ES-I3 (cell line): ENCODE results near the gene CD36.

Experiments used
- H3K36me3 ChIP-seq: 2 replicates; pipeline ENCODE4 v1.6.1; 2013; ENCODE audit warnings: mild to moderate bottlenecking, low read length, control low read depth, moderate library complexity; ENCODE audit not compliant: insufficient read depth
- H3K4me1 ChIP-seq: 2 replicates; pipeline ENCODE4 v1.6.1; 2013; ENCODE audit warnings: mild to moderate bottlenecking, control low read depth, low read length; ENCODE audit not compliant: insufficient read depth
- H3K9ac ChIP-seq: 2 replicates; pipeline ENCODE4 v1.6.1; 2013; ENCODE audit warnings: low read depth, mild to moderate bottlenecking, low read length, moderate library complexity
- H3K9me3 ChIP-seq: 2 replicates; pipeline ENCODE4 v1.6.1; 2013; ENCODE audit warnings: mild to moderate bottlenecking, low read length, moderate library complexity; ENCODE audit not compliant: control insufficient read depth, insufficient read depth

CD36 gene

DNA sequence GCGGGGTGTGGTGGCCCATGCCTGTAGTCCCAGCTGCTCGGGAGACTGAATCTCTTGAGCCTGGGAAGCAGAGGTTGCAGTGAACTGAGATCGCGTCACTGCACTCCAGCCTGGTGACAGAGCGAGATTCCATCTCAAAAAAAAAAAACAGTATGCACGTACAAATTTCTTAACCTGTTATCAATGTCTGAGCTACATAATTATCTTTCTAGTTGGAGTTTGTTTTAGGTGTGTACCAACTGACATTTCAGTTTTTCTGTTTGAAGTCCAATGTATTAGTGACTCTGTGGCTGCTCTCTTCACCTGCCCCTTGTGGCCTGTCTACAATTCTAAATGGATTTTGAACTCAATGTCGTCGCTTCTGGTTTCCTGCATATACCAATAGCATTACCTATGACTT, 40.3 kb downstream of the CD36 start:
- no peaks in the 10 kb centered on the region for H3K9me3 ChIP-seq
- H3K36me3 ChIP-seq: no peaks in the 10 kb centered on the region
- H3K4me1 ChIP-seq: no peaks in the 10 kb centered on the region
- H3K9ac ChIP-seq: no peak overlapping the region

DNA sequence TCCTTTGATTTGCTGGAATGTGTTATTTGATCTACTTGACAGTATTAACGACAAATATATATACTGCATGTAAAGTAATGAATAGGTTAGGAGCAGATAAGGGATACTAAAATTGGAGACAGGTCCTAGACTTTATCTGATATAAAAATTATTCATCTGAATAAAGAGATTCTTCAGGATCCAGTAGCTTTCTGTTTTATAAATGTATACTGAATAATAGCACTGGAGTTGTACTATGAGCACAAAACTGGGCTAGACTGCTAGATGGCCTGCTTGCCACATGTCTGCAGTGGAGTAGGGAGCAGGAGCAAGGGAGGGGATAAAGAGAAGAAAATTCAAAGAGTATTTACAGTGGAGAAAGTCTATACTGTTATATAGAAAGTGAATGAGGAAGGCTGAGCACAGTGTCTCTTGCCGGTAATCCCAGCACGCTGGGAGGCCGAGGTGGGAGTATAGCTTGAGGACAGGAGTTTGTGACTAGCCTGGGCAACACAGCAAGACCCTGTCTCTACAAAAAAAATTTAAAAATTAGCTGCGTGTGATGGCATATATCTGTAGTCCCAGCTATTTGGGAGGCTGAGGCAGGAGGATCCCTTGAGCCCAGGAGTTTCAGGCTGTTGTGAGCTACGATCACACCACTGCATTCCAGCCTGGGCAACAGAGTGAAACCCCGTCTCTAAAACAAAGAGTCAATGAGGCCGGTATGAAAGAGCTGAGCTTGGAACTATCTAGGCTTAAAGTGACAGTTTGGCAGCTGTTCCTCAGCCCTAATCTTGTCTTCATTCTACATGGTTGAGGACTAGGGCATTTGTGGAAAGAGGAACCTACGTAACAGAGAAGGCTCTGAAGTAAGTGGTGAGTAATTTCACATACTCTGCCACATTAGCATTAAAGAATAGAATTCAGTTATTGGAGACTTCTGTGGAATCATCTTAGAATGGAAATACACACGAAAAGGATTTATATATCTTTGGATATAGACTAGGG, 41.8 kb downstream of the CD36 start:
- Histone ChIP-seq H3K4me1 (no peaks in the 10 kb centered on the region), H3K9ac (no peak overlapping the region), H3K36me3 (no peaks in the 10 kb centered on the region), H3K9me3 (no peaks in the 10 kb centered on the region)

DNA sequence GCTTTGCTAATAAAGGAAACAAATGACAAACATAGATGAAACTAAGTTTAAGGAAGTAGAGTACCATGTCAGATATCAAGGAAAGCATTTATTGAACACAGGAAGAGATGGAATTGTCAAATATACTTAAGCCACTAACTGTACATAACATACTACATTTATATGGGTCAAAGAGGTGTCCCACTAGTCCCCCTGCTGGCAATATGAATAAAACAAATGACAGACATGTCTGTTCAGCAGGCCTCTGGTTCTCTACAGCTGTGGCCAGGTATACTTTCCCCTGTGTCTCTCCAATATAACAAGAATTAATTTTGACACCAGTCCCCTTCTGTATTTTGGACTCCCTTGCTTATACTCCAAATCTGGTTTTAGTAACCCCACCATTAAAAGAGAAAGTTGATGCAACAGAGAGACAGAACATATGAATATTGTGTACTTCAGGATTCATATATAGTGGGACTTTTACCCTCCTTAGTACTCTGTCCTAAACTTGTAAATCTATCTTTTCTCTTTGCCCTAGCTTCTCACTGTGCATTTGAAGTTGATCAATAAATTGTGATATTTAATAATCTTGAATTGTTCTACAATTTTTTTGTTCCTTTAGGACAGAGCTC, 42.9 kb downstream of the CD36 start:
- no peaks in the 10 kb centered on the region for H3K36me3 ChIP-seq
- H3K9me3 ChIP-seq: no peaks in the 10 kb centered on the region
- no peak overlapping the region for H3K9ac ChIP-seq
- H3K4me1 ChIP-seq: no peaks in the 10 kb centered on the region

DNA sequence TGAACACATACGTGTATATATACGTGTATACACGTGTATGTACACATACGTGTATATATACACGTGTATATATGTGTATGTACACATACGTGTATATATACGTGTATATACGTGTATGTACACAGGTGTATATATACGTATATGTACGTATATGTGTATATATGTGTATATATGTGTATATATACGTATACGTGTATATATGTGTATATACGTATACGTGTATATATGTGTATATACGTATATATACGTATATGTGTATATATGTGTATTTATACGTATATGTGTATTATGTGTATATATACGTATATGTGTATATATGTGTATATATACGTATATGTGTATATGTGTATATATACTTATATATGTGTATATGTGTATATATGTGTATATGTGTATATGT, 44.3 kb downstream of the CD36 start:
- H3K9ac ChIP-seq: no peak overlapping the region
- H3K36me3 ChIP-seq: no peaks in the 10 kb centered on the region
- H3K4me1 ChIP-seq: no peaks in the 10 kb centered on the region
- H3K9me3 ChIP-seq: no peaks in the 10 kb centered on the region

DNA sequence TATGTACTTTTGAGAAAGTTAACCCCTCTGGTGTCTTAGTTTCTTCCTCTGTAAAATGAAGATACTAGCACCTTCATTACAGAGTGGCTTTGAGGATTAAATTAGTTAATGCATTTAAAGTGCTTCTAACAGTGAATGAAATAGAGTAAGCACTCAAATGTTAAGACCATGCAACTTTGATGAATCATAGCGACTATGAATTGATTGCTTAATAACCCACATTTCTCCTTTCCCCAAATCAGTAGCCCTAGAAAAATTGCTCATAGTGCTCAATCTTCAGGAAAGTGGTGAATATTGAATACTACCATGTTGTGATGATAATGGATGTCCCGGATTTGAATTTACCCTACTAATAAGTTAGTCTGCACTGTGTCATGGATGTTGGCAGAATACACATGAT, 48.1 kb downstream of the CD36 start:
- H3K9ac ChIP-seq: no peak overlapping the region
- H3K9me3 ChIP-seq: no peaks in the 10 kb centered on the region
- no peaks in the 10 kb centered on the region for H3K4me1 ChIP-seq
- H3K36me3 ChIP-seq: no peaks in the 10 kb centered on the region

DNA sequence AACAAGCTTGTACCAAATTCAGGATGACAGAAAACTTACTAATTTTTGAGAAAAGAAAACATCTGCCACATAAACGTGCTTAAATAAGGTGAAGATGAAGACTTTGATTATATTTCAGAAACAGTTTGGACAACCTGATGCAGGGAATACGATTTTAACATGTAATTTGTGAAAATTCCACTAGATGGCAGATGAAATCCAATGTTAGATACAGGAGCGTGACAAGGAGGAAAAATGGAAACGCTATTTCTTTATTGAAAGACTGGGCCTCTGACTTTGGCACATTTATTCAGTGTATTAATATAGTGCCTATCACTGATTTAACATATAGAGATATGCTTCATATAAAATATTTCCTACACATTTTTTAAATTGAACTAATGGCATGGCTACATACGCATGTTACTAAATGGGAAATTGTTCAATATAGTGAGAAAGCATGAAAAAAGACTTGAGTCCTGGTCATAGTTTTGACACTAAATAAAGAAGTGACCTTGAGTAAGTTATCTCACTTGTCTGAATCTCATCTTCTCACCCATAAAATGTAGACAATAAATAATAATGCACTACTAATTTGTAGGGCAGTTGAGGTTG, 60.7 kb downstream of the CD36 start:
- no peaks in the 10 kb centered on the region for H3K9me3 ChIP-seq
- H3K4me1 ChIP-seq: peaks cover 6% of the 10 kb centered on the region; the same call in 1 of the 2 replicates
- no peak overlapping the region for H3K9ac ChIP-seq
- no peaks in the 10 kb centered on the region for H3K36me3 ChIP-seq

DNA sequence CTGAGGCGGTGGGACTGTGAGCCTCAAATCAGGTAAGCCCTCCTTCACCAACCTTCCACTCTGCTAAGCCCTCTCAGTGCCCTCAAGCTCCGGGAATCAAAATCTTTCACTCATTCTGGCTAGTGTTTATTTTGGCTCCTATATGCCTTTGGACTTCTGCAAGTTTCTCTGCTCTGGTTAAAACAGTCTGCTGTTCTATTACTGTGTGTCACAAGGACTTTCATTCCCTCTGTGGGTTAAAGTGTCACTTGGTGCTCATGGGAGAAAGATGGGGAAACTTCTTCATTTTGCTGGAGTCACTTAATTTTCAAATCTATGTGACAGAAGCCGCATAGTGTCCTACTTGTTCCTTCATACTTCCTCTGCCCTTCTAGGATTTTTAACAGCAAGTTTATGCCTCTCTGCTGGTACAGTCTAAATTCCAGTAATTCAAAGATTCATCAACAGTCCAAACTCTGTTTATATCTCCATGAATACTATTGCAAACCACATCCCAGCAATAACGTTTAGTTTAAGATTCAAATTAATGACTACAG, 61.3 kb downstream of the CD36 start:
- Histone ChIP-seq H3K9ac (no peak overlapping the region), H3K36me3 (no peaks in the 10 kb centered on the region), H3K9me3 (no peaks in the 10 kb centered on the region), H3K4me1 (peaks cover 6% of the 10 kb centered on the region; the same call in 1 of the 2 replicates)

DNA sequence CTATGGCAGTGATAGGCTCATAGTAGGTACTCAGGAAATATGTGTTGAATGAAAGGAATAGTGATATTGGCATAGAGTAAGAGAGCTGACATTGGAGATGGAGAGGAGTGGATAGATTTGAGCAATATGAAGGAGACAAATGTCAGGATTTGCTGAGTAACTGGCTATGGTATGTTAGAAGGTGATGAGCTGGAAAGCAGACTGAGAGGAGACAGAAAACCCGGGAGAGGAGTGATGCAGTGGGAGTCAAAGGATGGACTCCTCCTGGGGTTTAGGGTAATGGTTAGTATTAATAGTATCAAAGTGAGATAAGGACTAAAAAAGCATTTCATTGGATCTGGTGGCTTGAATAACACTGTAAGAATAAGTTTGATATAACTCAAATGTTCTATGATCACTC, 64.8 kb downstream of the CD36 start:
- Histone ChIP-seq H3K36me3 (no peaks in the 10 kb centered on the region), H3K9ac (no peak overlapping the region), H3K9me3 (no peaks in the 10 kb centered on the region), H3K4me1 (peaks cover 6% of the 10 kb centered on the region; the same call in 1 of the 2 replicates)

DNA sequence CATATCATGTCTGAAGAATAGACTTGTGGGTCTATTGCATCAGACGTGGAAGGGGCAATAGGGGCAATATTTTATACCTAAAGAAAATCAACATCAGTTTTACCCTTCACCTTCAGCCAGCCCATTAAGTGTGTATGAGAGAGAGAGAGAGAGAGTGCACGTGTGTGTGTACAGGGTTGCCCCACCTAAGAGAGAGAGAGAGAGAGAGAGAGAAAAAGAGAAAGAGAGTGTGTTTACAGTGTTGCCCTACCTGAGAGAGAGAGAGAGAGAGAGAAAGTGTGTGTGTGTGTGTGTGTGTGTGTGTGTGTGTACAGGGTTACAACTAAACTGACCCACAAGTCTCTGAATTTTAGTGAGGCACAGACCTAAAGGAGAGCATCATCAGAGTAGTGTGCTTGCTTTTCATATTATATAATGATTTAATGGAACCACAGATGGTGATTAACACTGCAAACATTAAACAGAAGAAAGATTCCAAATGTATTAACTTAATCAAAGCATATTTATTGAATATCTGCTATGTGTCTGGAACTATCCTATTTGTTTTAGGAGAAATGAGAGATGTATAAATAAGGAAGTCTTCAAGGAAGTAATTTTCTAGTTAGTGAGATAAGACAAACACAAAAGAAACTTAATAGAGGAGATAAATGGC, 66.8 kb downstream of the CD36 start:
- H3K9me3 ChIP-seq: no peaks in the 10 kb centered on the region; the same call in 1 of the 2 replicates
- H3K4me1 ChIP-seq: no peaks in the 10 kb centered on the region
- no peak overlapping the region for H3K9ac ChIP-seq
- no peaks in the 10 kb centered on the region for H3K36me3 ChIP-seq

DNA sequence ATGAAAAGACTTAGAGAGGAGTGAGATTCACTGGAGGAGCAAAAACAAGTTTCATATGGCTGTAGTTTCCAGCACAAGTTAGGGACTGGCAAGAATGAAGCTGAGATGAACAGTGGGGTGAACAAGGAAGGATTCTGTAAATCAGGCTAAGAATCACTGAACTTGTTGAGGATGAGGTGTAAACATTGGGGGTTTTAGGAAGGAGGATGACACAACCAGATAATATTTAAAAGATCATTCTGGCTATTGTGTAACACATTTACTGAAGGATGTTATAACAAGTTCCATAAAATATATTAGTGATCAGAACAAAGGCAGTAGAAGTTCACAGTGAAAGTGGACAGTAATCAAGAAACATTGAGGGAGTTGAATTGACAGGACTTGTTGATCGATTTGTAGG, 68.9 kb downstream of the CD36 start:
- no peaks in the 10 kb centered on the region for H3K4me1 ChIP-seq
- no peaks in the 10 kb centered on the region for H3K36me3 ChIP-seq
- no peaks in the 10 kb centered on the region; the same call in 1 of the 2 replicates for H3K9me3 ChIP-seq
- H3K9ac ChIP-seq: no peak overlapping the region

DNA sequence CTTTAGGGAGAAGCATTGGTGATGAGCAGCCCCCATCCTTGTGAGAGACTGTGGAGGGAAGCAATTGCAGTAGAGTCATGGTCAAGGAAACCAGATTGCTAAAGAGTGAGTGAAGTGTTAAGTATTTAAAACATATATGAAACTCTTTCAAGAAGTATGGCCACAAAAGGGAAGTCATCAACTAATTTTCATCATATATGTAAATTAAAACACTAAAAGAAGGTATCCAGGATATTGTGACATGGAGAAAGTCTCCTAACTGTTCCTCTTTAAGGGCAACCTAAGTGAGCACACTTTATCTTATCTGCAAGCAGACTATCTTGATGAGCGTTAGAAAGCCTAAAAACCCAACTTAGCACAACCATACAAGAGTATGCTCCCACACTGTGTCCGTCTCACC, 69.7 kb downstream of the CD36 start:
- Histone ChIP-seq H3K9ac (no peak overlapping the region), H3K36me3 (no peaks in the 10 kb centered on the region), H3K4me1 (no peaks in the 10 kb centered on the region), H3K9me3 (no peaks in the 10 kb centered on the region; the same call in 1 of the 2 replicates)

DNA sequence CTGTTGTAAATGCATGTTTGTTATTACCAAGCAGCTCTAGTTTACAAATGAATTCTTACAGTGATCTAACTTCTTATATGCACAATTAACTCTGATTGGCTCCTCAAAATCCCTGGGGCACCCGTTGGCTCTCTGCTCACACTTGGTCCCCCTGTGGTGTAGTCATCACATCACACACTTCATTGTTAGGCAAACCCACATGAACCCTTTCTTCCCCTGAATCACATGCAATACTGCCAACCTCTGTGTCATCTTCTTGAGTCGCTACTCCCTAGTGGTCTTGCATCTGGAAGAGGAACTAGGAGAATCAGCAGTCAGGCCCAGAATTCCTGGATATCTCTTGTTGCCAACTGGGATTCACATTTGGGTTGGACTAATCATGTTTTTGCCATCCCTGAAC, 73.1 kb downstream of the CD36 start:
- H3K9me3 ChIP-seq: no peaks in the 10 kb centered on the region; the same call in 1 of the 2 replicates
- H3K9ac ChIP-seq: no peak overlapping the region
- no peaks in the 10 kb centered on the region for H3K4me1 ChIP-seq
- no peaks in the 10 kb centered on the region for H3K36me3 ChIP-seq

DNA sequence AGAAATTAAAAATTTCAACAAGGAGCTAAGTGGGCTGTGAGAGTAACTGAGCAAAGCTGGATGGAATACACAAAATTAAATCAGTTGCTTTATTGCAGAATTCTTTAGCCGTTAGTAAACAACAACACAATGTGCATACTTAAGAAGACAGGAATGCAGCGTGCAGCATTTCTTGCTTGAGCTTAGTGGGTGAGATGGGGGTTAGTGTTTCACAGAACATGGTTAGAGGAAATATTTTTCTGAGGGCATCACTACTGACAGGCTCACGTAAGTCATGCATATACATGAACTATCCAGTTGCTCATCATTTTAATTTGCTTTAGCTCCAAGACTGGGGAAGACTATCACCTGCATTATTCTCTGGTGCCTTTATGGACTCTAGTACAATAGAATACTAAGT, 80.8 kb downstream of the CD36 start:
- H3K4me1 ChIP-seq: peaks cover 38% of the 10 kb centered on the region
- no peaks in the 10 kb centered on the region for H3K36me3 ChIP-seq
- H3K9me3 ChIP-seq: no peaks in the 10 kb centered on the region
- no peak overlapping the region for H3K9ac ChIP-seq

DNA sequence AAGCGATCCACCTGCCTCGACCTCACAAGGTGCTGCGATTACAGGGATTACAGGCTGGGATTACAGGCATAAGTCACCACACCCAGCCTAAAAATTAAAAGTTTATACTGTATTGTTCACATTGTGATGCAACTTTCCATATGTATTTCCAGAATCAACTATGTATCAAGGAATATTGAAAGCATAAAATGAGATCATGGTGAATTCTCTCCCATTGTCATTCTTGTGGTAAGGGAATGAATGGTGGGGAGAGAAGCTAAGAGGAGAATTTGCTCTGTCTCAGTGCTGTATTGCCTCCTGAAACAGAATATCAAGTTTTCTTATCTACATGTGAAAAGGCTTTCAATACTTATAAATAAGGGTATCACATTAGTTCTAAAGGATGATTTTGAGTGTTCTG, 81.7 kb downstream of the CD36 start:
- no peak overlapping the region for H3K9ac ChIP-seq
- H3K9me3 ChIP-seq: no peaks in the 10 kb centered on the region
- peaks cover 45% of the 10 kb centered on the region for H3K4me1 ChIP-seq
- H3K36me3 ChIP-seq: no peaks in the 10 kb centered on the region
